NK-92 treated with Interleukin-12 subunit alpha and Interleukin-12 subunit beta, amount 100 ng/mL, for 24 hours (cell line): ENCODE results near the gene MAB21L4.

Experiments
- DNase-seq: peaks from one replicate; lab custom pipeline; 2025; lab: John Stamatoyannopoulos, UW

The MAB21L4 gene

GRCh38 chr2:240895656-240896388, at the start of gene MAB21L4:
MAB21L4 (minus strand) TSS chr2:240896156; CDS start chr2:240895997, 159 bp downstream.
- DNase-seq, result no peak

- DNase-seq, result no peak
These were observed 40.1 kb upstream of the MAB21L4 start for GRCh38 chr2:240936106-240936505.

GRCh38 chr2:240935103-240935876, 39.3 kb upstream of the MAB21L4 start:
- no peak for DNase-seq

- no peak for DNase-seq
These were observed 38.7 kb upstream of the MAB21L4 start for GRCh38 chr2:240934701-240935102.

- DNase-seq, result no peak
These were observed 38.2 kb upstream of the MAB21L4 start for GRCh38 chr2:240933966-240934700.

- no peak for DNase-seq
These were observed 37.4 kb upstream of the MAB21L4 start for GRCh38 chr2:240933048-240933965.

GRCh38 chr2:240932724-240933047, 36.7 kb upstream of the MAB21L4 start:
- DNase-seq, result no peak

- no peak for DNase-seq
These were observed 36.2 kb upstream of the MAB21L4 start for GRCh38 chr2:240932001-240932723.

GRCh38 chr2:240931319-240931949, 35.5 kb upstream of the MAB21L4 start:
- DNase-seq, result no peak

GRCh38 chr2:240930631-240931318, 34.8 kb upstream of the MAB21L4 start:
- no peak for DNase-seq

- DNase-seq, result no peak
These were observed 34.2 kb upstream of the MAB21L4 start for GRCh38 chr2:240930096-240930630.

- DNase-seq, result no peak
These were observed 33.6 kb upstream of the MAB21L4 start for GRCh38 chr2:240929364-240930095.

- no peak for DNase-seq
These were observed 32.8 kb upstream of the MAB21L4 start for GRCh38 chr2:240928476-240929363.

GRCh38 chr2:240927390-240927781, 31.4 kb upstream of the MAB21L4 start:
- no peak for DNase-seq

- no peak for DNase-seq
These were observed 30.8 kb upstream of the MAB21L4 start for GRCh38 chr2:240926516-240927389.

- no peak for DNase-seq
These were observed 29.9 kb upstream of the MAB21L4 start for GRCh38 chr2:240925568-240926515.
